ENCODE measurements around the gene GP1BA.

GP1BA gene

DNA sequence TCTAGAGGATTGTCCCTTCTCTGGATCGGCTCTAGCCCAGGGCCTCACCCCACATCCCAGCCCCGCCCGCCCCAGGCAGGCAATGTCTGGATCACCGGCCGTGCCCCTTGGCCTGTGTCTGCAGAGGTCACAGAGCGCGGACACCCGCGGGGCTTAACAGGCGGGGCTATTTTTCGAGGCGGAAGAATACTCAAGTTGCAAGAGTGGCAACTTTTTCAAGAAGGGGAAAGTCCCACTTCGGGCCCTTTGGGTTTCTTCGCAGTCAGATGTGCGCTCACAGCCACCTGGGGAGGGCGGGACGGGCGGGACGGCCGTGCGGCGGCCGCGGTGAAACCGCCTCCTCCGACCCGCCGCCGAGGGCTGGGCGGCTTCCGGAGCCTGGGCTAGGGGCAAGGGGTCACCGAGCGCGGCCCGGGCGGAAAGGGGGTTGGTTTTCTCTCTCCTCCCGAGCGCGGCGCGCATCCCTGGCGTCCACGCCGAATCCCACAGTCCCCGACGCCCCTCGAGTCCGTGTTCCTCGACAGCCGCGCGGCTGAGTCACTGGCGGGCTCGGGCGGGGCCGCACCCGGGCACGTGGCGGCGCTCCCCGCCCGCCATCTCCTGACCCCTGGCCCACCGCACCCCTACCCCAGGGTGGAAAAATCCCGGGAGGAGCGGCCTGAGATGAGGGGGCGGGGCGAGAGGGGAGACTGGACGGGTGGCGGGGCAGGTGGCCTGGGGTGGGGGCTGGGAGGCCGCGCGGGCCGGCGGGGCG, 17.4 kb downstream of the GP1BA start:
- DNase-seq, result peak in 29 of 51 donors; percentile 18 to 72 (median 51)

DNA sequence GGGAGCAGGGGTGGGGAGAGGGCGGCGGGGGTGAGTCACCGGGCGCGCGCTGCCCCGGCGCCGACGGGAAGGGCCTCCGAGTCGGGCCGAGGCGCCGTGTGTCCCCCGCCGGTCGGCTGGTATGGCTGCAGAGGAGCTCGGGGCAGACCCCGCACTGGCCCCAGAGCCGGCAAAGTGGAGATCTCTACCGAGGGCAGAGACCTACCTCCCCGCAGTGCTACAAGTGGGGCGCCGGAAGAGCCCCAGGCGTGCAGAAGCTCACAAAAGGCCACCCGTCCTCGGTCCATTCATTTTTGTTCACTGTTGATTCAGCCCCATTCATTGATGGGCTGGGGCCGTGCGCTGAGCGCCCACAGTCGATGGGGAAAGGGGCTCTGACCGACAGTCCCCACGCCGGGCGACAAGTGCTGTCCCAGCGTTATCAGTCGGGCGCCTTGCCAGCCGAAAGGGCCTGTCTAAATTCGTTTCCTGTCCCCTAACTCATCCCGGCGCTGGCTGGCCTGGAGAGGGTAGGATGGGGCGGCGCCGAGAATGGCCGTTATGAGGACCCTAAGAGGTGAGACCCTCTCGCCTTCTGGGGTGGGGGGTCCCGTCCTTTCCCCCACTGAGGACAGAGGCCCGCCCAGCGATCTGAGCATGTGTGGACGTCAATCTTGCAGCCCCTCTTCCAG, 18.1 kb downstream of the GP1BA start:
- DNase-seq, result peak in 2 of 51 donors; percentile 39 to 45

DNA sequence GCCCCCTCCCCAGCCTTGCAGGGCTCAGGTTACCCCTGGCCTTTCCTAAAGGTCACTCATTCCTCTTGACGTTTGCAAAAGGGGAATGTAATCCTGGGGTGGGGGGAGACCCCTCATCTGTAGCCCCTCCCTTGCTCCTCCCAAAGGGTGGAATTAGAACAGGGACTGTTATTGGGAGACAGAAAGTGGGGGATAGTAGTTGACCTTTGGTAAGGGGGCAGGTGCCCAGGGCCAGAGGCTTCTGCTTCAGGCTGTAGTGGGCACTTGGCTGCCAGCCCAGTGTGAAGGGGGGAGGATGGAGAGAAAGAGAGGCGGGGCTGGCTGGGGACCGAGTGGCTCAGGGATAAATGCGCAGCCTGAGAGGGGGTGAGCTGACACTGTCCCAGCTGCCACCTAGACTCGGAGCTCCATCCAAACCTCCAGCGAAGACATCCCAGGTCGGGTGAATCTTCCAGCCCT, 18.7 kb downstream of the GP1BA start, which contains the start of gene ENO3:
Gene ENO3, plus strand, starts transcription at position 374 of the 459 bp plus-strand sequence. CDS start 711 bp downstream, outside the sequence.
- no peak for DNase-seq

DNA sequence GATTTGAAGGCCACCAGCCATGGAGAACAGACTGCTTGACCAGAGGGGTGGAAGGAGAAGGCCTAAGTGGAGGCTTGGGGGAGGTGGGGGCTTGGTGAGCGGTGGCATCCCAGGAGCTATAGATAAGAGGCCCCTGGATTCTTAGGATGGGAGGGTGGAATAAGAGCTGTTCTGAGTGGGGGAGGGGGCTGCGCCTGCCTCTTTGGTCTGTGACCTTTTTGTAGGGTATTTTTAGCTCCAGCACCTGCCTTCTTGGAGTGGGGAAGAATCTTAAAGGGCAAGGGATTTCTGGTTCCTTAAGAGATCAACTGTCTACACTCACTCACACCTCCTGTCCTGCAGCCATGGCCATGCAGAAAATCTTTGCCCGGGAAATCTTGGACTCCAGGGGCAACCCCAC, 19.4 kb downstream of the GP1BA start:
- DNase-seq, result no peak

DNA sequence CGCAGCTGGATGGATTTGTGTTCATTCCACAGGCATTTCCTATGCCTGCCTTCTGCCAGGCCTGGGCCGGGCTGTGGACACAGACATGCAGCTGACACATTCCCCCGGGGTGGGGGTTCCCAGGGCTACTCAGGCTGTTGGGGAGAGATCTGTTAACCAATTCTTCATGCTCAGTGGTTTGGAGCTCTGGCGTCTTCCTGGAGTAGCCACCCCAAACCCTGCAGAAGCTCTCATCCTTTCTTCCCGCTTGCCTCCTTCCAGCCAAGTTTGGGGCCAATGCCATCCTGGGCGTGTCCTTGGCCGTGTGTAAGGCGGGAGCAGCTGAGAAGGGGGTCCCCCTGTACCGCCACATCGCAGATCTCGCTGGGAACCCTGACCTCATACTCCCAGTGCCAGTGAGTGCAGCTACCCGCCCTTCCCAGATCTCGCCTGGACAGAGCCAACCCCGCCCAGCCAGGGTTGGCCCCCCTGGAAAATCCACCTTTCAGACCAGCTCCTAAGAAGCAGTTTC, 21.4 kb downstream of the GP1BA start:
- DNase-seq, result no peak

DNA sequence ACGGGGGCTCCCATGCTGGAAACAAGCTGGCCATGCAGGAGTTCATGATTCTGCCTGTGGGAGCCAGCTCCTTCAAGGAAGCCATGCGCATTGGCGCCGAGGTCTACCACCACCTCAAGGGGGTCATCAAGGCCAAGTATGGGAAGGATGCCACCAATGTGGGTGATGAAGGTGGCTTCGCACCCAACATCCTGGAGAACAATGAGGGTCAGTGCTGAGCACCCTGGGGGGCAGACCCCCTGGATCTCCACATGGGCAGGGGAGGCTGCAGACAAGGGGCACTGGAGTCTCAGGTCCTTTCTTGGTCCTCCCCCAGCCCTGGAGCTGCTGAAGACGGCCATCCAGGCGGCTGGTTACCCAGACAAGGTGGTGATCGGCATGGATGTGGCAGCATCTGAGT, 23.0 kb downstream of the GP1BA start:
- no peak for DNase-seq

DNA sequence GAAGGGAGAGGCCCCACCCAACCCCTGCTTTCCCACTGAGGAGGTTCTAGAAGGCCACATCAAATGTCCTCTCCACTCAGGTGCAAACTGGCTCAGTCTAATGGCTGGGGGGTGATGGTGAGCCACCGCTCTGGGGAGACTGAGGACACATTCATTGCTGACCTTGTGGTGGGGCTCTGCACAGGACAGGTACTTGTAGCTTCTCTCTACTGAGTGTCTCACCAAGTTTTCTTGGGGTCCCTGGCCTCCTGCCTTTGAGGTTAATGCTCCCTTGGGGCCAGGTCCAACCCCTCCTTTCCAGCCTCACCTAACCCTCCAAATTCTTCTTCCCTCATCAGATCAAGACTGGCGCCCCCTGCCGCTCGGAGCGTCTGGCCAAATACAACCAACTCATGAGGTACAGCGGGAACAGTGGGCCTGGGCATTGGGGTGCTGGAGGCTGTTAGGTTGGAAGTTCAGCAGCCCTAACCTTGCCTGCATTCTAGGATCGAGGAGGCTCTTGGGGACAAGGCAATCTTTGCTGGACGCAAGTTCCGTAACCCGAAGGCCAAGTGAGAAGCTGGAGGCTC, 24.5 kb downstream of the GP1BA start:
- no peak for DNase-seq

DNA sequence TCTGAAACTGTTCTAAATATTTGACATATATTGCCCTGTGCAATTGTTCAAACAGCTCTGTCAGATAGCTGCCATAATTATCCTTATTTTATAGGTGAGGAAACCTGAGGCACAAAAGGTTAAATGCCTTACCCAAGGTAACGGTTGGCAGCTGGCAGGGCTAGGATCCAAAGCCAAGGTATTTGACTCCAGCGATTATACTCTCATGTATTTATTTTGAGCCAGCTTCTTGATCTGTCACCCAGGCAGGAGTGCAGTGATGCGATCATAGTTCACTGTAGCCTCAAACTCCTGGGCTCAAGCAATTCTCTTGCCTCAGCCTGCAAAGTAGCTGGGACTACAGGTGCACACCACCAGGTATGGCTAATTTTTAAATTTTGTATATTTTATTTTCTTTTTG, 26.0 kb downstream of the GP1BA start:
- DNase-seq, result no peak

DNA sequence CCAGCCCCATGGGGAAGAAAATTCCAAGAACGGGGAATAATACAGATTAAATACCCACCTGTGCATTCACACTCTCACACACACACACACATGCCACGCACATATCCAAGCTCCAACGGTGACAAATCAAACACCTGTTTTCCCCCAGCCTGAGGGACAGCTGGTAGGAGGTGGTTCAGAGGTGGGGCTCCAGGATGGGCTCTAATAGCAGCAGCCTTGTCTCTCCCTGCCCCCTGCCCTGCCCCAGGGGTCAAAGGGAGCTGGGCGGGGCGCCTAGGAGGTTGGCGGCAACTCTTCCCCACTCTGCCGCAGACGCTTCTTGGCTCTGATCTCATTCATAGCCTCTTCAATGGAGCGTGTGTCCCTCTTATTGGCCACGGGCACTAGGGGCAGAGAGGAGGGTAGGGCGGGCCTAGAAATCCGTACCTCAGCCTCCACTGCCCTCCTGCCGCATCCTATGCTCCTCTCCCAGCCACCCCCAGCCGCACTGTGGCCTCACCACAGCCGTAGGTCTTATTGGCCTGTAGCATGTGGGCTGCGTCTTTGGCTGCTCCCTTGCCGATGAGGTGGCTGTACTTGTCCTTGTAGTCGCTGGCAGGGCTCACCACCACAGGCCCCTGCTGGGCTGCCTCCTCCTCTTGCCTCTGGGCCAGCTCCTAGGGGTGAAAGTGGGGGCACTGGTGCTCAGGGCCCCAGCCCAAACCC, 27.3 kb downstream of the GP1BA start:
- DNase-seq, result no peak

DNA sequence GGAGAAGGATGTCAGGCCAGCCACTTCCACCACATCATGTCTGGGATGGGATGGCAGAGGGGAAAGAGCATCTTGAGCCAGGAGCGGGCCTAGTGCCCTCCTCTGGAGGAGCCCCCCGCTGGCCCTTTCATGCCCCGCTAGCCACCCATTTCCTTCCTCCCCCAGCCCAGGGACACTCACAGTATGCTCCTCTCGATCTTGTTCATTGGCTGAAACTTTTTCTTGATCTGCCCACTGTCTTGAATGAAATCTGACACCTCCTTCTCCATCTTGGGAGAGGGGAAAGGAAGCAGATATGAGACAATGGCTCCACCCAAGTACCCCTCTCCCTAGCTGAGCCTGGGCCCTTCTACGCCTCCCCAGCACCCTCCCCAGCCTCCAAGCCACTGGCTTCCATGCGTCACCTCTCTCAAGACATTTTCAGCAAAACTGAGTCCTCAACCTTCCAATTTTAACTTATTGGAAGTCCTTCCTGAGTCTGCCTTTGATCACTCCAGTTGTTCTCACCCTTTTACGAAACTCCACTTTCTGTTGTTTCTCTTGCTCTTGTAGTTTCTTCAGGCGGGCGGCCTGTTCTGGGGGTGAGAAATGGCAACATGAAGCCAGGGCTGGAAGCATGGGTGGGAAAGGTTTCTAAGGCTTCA, 28.3 kb downstream of the GP1BA start:
- DNase-seq, result no peak

DNA sequence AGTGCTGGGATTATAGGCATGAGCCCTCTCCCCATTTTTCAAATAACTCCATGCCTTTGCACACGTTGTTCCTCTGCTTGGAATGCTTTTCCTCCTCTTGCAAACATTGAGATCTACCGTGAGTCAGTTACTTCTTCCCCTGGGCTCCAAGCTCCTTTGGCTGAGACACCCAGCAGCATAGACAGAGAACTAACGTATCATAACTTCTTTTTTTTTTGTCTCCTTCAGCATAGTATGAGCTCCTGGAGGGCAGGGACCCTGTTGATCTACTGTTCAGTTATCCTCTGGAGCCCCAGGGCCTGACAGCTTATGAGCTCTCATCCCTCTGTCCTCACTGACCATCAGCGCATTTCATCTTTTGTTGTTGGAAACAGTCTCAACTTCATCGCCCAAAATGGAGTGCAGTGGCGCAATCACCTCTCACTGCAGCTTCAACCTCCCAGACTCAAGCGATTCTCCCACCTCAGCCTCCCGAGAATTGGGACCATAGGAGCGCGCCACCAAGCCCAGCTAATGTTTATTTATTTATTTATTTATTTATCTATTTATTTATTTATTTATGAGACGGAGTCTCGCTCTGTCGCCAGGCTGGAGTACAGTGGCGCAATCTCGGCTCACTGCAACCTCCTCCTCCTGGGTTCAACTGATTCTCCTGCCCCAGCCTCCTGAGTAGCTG, 33.4 kb downstream of the GP1BA start:
- DNase-seq, result no peak

DNA sequence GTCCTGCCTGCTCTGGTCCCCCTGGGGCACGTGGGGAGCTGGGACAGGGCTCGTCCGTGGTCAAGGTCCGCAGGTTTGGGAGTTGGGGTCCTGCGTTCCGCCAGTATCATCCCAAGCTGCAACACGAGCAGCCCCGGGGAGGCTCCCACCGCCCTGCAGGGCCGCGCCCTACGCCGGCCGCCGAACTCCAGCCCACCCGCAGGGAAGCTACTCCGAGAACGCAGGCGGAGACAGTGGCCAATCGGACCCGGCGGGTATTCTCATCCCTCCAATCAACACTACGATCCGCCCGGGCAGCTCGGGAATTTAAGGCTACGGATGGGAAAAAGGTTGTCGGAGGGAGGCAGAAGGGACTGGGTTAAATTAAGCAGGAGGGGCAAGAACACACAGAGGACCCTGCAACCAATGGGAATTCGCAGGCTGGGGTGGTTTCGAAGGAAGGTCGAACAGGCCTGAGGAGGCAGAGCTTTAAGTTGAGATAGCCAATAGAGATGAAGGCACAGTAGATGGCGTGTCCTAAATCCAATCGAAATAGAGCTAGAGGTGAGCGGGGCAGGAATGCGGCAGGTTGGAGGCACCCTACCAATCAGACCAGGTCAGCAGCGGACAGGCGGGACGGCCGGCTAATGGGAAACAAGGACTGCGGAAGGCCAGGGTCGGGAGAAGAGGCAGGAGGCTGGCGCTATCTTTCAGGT, 34.9 kb downstream of the GP1BA start:
- DNase-seq, result peak in 48 of 51 donors; percentile 91 to 100 (median 99)

DNA sequence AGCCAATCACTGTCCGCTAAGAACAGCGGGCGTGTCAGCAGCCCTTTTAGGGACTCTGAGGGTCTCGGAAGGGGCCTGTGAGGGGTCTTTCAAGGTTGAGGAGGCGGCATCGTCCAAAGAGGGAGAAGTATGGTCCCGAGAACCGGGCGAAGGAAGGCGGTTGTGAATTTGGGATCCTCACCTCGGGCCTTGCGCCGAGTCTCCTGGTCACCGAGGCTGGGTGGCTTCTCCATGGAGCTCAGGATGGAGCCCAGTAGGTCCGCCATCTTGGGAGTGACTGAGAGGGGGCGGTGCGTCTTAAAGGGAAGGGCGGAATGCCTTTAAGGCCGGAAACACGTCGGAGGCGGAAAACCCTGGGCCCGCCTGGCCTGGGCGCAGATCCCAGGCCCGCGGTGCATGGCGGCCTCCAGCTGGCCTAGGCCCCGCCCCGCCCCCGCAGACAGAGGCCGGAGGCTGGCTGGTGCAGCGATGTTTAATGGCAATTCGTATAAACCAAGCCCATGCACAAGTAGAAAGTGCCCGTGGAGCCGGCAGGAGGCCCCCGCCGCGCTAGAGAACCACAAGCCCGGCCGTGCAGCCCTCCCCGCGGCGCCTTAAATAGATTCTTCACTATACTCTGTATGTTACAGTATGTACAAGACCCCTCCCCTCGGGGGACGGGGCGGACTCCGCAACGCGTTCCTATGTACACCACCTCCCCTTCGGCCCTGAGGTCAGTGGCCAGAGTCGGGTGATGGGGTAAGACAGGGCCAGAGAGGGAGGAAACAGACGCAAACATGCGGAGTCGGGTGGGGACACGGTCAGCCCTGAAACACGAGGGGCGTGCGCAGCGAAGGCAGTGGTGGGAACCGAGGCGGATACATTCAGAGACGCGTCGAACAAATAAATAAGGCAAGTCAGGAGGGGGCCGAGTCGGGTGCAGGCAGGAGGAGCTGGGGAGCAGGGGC, 35.7 kb downstream of the GP1BA start, which contains the start of gene SPAG7:
Gene SPAG7, minus strand, starts transcription at position 279 of the 947 bp plus-strand sequence. Its CDS starts 13 bp downstream, at position 266.
- DNase-seq, result peak; percentile 89 to 100 (median 96)

DNA sequence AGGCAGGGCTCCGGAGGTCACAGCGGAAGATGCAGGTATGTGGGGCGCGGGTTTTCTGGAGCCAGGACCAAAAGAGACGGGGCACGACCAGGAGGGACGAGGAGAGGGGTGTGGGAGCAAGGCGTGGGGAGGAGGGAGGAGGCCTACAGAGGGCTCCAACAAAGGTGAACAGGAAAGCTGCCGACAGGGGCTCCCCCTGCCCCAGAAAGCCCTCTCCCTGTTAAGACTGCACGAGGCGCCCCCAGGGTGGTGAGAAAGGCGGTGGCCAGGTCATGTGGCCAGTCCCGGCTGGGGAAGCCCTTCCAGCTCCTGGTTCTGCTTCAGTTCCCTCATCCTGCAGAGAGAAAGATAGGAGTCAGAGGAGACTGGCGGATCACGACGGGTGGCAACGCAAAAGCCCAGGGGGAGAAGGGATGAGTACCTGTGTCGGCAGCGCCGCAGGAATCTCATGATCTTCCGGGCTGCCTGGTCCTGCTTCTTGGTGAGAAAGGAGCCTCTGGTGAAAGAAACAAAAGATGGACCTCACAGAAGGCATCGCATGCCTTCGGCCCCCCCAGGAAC, 36.5 kb downstream of the GP1BA start:
- peak in 16 of 51 donors; percentile 15 to 45 (median 31) for DNase-seq

DNA sequence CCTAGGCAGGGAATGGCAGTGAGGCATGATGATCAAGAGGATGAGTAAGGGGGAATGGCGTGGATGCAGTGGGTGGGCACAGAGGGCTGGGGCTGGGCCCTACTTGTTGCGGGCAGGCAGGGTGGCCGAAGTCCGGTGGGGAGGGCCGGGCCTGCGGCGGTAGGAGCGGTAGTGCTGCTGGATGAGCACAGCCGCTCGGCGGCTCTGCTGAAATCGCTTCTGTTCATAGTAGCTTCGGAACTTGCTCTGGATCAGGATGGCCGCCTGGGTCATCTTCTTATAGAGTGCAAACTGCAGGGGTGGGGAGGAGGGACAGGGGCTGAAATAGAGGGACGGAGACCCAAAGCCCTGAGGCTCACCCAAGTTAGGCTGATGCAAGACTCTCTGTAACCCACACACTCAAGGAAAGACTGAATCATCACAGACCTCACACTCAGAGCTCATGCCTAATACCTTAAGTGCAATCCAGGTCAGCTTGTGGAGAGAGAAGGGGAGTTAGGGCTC, 37.0 kb downstream of the GP1BA start:
- peak in 3 of 51 donors; percentile 4 to 30 (median 29) for DNase-seq

DNA sequence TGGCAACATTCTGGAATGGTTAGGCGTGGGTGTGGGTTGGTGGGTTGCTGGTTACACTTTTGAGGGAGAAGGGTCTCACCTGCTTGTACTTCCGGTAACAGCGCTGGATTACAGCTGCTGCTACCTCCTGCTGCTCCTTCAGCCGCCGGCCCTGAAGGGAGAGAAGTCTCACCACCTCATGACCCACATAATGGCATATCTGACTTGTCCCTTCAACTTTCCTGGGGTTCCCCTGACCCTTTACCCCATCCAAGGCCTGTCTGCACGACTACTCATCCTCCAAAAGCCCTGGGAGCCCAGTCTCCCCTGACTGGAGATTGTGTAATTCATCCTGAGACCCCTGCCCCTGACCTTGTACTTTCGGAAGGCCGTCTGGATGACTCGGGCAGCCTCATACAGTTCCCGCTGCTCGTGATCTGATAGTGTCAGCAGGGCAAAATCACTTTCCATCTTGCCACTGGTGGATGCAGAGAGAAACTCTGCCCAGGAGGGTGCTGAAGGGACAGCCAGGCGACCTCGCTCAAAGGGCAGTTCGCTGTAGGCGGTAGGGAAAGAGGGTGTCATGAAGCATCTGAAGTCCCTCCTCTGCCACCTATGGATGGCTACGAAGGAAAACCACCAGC, 37.6 kb downstream of the GP1BA start:
- DNase-seq, result no peak

DNA sequence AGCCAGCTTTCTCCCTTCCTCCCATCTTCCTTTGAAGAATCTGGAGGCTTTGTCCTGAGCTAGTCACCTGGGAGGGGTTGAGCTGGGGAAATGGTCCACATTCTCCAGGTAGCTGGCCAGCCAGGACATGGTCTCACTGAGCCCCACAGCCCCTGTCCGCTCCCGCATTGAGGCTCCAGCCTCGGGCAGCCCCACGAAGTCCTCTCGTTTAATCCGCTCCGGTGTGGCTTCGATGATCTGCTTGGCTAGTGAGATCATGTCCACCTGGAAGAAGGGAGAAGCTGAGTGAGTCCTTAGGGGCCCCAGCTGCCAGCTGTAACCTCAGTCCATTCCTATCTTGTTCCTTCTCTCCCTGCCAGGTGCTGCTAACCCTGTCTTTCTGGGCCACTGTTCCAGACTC, 38.2 kb downstream of the GP1BA start:
- no peak for DNase-seq

Measured in hypothalamus (tissue), 51 donors.